GM21390 (cell line): ENCODE results near the gene CCDC57.

Experiments
- ATAC-seq: cut with Tn5 transposase; IDR thresholded peaks from one replicate; pipeline ENCODE4 v1.9.1; 2021; ENCODE audit not compliant: unreplicated experiment

CCDC57 gene

GRCh38 chr17:82246365-82247181 is 33.9 kb upstream of the CCDC57 start:
- no peak for ATAC-seq

DNA sequence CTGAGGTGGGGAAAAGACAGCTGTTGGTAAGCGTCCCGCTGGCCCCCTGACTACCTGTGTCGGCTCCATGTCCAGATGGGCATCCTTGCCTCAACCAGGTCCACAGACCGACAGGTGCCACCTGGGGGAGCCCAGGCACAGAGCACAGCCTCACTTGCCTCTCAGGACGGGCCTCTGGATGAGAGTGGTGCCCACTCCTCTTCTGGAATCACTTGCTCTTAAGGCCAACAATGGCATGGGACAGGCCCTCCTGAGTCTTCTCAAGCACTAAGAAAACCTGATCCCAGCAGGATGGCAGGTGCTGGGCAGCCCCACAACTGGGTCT is 33.4 kb upstream of the CCDC57 start:
- ATAC-seq, result no peak

DNA sequence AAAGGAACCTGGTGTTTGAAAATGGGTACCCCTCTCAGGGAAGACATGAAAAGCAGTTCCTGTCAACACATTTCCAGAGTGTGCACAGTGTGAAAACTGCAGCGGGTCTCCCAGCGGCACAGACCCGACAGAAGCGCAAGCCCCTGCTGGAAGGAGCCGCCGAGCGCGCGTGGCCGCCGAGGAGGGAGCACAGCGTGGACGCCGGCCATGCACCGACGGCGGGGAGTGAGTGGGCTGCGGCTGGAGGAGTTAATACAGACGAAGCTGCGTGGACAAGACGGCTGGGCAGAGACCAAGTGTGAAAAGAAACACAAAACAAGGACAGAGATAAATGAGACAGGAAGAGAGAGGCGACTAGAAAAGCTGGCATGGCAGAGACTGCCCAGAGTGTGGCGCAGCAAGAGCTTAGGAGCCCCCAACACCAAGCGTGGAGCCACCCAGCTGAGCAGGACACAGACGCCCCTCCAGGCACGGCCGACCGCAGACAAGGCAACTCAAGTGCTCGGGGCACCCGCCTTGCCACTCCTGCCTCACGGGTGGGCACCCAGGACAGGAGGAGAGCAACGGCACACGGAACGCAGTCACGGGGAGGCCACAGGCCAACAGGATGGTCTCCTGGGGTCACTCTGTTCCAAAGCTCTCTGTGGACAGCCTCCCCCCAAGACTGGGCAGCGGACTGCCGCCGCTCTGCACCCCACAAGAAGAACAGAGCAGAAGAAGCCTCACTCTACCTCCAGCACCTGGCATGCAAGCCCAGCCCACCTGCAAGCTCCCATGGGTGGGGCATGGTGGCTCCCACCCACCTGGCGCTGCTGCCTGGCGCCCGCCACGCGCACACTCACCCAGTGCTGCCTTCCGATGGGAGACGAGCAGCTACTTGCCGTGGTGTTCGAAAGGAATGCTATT is 32.7 kb upstream of the CCDC57 start:
- ATAC-seq, result no peak

DNA sequence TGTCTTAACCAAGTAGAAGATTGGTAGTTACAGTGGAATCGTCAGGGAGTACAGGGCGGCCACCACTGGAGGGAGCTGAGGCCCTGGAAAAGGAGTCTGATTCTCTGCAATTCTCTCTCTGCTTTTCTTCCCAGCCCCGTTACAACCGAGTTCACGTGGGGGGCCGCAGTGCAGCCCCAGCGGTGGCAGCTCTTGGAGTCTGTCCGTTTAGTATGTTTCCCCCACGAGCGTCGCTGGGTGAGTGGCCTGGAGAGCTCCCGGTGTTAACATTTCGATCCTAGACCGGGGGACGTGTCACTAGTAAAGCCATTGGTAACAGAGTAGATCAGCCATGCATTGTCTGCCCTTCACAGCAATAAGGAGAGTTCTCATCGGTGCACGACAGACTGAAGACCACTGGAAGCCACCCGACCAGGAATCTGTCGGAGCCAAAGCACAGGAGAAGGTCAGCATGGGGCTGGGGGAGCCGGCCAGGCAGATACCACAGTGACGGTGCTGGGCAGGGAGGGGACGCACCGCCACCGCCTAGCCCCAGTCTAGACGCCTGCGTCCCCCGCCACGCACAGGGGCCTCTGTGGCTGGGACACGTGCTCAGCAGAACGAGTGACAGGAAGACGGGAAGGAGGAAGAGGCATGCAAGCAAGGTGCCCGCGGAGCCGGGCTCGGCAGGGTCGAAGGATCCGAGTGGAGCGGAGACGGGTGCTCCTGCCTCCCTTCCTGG is 31.9 kb upstream of the CCDC57 start:
- no peak for ATAC-seq

DNA sequence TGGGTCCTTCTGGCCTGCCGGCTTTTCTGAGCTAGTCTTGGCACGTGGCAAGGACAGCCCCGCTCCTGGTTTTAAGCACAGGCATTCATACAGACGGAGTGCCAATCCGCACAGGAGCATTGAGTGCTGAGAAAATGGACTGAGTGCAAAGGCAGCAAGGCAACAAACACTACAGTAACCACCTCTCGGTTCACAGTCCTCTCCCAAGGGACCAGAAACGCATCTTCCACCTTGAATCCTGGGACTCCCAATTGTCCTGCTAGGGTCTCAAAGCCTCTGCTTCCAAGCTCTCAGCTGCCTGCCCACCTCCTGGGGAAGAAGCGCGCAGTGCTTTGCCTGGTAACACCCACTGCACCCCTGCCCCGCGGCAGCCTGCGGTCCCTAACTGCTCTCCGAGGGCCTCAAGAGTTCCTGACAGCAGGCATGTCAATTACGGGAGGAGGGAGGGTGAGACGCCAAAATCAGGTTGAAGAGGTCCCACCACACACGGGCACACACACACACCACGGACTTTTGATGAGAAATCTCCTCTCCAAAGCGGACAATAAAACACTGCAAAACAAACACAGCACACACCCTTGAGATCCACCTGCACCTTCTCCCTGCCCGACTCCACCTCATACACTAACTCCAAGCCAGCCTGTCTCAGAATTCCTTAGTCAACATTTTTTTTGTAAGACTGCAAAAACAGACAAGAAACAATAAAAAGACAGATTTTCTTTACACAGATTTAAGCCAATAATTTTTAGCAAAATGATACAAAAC is 31.2 kb upstream of the CCDC57 start:
- no peak for ATAC-seq

- ATAC-seq, result no peak
Measured at GRCh38 chr17:82242977-82243647, 30.5 kb upstream of the CCDC57 start.

DNA sequence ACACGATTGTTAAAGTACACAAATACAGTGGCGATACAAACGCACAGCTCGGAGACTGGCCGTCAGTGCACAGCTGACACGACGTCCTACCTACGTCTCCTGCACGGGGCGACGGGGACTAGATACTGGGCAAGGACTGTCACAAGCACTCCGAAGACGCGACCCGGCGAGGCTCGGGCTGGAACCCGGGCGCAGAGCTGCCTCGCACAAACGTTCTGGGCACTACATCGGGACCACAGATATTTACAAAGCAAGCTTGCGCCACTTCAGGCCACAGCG is 30.0 kb upstream of the CCDC57 start:
- no peak for ATAC-seq

- no peak for ATAC-seq
Measured at GRCh38 chr17:82241926-82242697, 29.5 kb upstream of the CCDC57 start.

DNA sequence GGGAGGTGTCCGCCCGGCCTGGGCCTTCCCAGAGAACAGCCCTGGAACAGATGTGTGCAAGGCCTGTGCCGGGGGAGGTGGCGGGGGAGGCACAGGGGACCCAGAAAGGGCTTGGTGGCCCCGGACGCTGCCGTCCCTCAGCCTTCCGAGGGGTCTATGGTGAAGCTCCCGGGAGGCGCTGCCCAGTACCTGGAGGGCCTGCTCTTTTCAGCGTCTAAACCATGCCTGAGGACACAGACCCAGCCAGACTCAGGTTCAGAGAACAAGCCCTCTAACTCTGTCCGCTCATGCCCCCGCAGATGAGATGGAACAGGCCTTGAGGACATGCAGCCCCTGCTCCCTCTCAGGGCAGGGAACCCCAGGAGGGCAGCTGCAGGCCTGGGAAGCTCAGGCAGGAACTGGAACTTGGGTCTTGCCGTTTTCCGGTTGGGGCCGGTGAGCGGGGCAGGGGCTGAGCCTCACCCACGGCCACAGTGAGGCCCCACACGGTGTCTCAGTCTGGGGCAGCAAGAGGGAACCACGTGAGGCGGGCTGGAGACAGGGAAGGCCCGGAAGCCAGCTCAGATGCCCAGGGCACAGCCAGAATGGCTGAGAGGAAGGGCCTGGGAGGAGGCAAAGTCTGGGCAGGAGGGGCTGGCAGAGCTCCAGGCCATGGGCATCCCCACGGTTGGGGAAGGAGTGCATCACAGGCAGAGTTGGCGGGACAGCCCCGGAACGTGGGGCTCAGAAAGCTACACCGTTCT is 28.7 kb upstream of the CCDC57 start:
- ATAC-seq, result no peak

DNA sequence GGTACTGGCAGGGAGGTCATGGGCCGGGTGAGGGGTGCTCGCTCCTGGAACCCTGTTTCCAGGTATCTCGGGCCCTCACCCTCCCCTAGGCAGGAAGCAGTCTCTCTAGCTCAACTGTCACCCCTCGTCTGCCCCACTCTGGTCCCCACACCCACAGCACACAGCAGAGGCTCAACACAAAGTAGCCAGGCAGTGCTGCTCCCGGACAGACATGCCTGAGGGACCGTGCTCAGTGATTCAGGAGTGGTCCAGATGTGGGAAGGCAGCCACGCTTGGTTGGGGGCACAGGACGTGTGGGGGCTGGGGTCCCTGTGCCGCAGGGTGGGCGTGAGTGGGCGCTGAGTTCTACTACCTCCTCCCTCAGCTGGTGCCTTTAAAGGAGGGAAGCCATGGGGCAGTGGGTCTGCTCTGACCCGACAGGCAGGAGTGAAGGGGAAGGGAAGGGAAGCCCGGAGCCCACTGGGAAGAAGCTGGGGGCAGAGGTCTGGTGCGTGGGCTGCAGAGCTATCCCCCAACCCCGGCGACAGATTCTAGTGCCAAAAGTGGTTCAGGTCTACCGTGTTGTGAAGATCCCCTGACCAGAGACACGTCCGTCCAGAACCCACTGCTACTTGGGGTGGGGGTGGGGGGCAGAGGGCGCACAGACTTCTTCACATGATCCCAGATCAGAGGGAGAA is 28.0 kb upstream of the CCDC57 start:
- ATAC-seq, result no peak

DNA sequence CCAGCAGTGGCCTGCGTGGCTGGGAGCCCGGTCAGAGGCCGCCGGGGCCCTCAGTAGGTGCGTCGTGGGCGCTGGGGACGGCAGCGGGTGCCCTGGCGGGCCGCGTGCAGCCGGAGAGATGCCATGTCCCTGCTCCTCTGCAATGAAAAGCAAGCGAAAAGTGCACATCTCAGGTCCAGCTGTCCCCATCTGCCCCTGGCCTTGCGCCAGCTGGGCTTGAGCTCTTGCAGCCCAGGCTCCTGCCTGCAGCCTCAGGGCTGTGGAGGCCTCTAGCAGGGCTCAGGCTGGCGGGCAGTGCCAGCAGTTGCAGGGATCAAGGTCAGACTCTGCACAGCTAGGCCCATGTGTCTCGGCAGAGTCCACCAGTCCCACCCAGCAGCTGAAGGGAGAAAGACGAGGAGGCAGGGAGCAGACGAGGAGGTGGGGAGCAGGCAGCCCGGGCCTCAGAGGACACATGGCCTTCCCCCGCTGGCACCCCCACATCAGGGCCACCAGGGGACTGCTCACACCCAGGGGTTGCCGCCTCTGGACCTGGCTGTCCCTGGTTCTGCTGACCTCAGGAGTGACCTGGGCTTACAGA is 27.4 kb upstream of the CCDC57 start:
- ATAC-seq, result no peak

DNA sequence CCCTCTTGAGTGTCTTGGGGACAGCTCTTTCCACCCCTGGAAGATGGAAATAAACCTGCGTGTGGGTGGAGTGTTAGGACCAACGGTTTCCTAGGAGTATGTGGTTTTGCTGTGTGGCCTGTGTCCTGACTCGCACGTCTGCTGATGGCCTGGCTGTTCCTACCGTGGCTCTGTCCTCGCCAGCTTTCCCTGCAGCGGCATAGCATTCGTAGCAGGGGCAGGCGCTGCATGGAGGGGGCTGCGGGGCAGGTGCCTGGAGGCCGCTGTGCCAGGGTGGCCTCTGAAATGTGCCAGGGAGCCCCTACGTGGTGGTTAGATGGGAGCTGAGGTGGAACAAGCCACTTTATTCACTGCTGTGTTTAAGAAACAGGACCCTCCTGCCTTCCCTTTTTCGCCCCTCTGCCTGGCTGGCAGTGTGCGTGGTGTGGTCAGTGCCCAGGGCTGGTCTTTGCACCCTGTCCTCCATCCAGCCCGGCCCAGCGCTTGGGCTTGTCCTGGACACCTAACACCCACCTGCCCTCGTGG is 26.8 kb upstream of the CCDC57 start:
- ATAC-seq, result no peak

GRCh38 chr17:82238472-82239201 is 26.0 kb upstream of the CCDC57 start:
- no peak for ATAC-seq

GRCh38 chr17:82237746-82238471 is 25.3 kb upstream of the CCDC57 start:
- no peak for ATAC-seq

- ATAC-seq, result no peak
Measured at GRCh38 chr17:82237083-82237745, 24.6 kb upstream of the CCDC57 start.
